Activated T-helper 2 cell treated with anti-CD3 and anti-CD28 coated beads, Interferon-gamma antibody, Interleukin-2, Interleukin-4, amounts not matched to agents 10 μg/mL and 5 μg/mL and 100 μg/mL, durations not matched to agents 14 hours and 24 hours and 36 hours (primary cell): ENCODE data around the gene ICAM1. TPM values are rescaled to one million over a fixed set of nuclear protein-coding genes. Genes with fewer than 3 reads are reported as not detected.

ENCODE experiments used
- DNase-seq: peaks from one replicate; pipeline ENCODE4 v3.0.0; 2021; ENCODE audit warnings: low spot score
- H3K27ac Mint-ChIP-seq: one replicate; pipeline ENCODE4 v1.8.0; 2021; ENCODE audit warnings: mixed read lengths
- H3K27me3 Mint-ChIP-seq: one replicate; pipeline ENCODE4 v1.8.0; 2021; ENCODE audit warnings: low read depth, mixed read lengths
- H3K36me3 Mint-ChIP-seq: one replicate; pipeline ENCODE4 v1.8.0; 2021; ENCODE audit warnings: low read depth, mixed read lengths
- H3K4me1 Mint-ChIP-seq: one replicate; pipeline ENCODE4 v1.8.0; 2021; ENCODE audit warnings: low read depth, mixed read lengths
- H3K4me3 Mint-ChIP-seq: one replicate; pipeline ENCODE4 v1.8.0; 2021; ENCODE audit warnings: low read depth, mild to moderate bottlenecking, moderate library complexity, mixed read lengths
- H3K9me3 Mint-ChIP-seq: one replicate; pipeline ENCODE4 v1.8.0; 2021; ENCODE audit warnings: mixed read lengths
- intact Hi-C: fragments of 100-400 bp; cut with micrococcal nuclease; formaldehyde crosslinking; loops from one replicate; pipeline ENCODE4 v1.15.1; 2023
- total RNA-seq: library from RNA; stranded (reverse); gene quantifications from 2 replicates; pipeline ENCODE4 v1.2.3, GENCODE V29; 2022

Gene ICAM1, protein sequence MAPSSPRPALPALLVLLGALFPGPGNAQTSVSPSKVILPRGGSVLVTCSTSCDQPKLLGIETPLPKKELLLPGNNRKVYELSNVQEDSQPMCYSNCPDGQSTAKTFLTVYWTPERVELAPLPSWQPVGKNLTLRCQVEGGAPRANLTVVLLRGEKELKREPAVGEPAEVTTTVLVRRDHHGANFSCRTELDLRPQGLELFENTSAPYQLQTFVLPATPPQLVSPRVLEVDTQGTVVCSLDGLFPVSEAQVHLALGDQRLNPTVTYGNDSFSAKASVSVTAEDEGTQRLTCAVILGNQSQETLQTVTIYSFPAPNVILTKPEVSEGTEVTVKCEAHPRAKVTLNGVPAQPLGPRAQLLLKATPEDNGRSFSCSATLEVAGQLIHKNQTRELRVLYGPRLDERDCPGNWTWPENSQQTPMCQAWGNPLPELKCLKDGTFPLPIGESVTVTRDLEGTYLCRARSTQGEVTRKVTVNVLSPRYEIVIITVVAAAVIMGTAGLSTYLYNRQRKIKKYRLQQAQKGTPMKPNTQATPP
- total RNA-seq: 75.3 and 75.7 TPM in 2 replicates

DNA sequence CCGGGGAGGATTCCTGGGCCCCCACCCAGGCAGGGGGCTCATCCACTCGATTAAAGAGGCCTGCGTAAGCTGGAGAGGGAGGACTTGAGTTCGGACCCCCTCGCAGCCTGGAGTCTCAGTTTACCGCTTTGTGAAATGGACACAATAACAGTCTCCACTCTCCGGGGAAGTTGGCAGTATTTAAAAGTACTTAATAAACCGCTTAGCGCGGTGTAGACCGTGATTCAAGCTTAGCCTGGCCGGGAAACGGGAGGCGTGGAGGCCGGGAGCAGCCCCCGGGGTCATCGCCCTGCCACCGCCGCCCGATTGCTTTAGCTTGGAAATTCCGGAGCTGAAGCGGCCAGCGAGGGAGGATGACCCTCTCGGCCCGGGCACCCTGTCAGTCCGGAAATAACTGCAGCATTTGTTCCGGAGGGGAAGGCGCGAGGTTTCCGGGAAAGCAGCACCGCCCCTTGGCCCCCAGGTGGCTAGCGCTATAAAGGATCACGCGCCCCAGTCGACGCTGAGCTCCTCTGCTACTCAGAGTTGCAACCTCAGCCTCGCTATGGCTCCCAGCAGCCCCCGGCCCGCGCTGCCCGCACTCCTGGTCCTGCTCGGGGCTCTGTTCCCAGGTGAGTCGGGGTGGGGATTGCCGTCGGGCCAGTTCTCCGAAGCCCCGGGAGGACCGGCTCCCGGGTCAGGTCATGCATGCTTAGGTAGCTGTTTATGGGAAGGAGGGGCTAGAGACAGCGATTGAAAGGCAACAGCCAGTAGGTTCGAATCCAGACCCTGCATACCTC lies at the start of gene ICAM1:
ICAM1 (plus strand) TSS at position 505 of the 779 bp plus-strand sequence; CDS start at position 545, 40 bp downstream.
- Mint-ChIP-seq H3K36me3 (peaks cover 33% of the 10 kb centered on the region), H3K4me1 (peaks cover 20% of the 10 kb centered on the region), H3K27ac (peak within 1 kb of the TSS; percentile 94), H3K9me3 (no peaks in the 10 kb centered on the region), H3K27me3 (no peaks in the 10 kb centered on the region), H3K4me3 (peak within 1 kb of the TSS; percentile 87)
- intact Hi-C loops: loop anchor here (1.0 to 2.0 kb wide), 5 partner anchors 11 to 118 kb away; partner anchors contain the start of genes ICAM4, RAVER1 and TYK2
- DNase-seq: peak; percentile 75

DNA sequence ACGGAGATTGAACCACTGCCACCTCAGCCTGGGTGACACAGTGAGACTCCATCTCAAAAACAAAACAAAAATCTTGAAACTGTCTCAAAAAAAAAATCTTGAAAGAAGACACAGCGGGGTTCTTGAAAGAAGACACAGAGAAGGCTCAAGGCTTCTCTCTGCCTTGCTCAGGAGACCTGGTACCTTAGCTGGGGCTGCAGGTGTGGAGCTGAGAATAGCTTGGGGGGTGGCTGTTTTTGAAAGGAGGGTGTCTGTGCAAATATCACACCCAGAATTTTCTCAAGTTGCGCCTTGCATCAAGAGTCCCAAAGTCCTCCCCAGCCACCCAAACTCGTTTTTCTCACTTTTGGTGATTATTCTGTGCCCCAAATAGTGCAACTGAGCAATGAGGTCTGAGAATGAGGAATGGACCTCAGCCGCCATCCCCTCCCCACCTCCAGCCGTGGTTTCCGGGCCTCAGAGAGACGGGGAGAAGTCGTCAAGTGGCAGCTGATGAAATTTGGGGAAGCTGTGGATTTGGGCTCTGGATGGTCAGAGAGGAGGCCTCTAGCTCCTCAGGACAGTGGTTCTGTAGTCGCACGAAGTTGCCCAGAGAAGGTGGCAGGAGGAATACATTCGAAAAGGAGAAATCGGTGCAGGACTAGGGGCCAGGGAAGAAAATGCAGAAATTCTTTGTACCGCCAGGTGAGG lies 48.6 kb upstream of the ICAM1 start:
- Mint-ChIP-seq H3K4me1 (peaks cover 2% of the 10 kb centered on the region), H3K36me3 (peaks cover 7% of the 10 kb centered on the region), H3K4me3 (no peak overlapping the region), H3K9me3 (no peaks in the 10 kb centered on the region), H3K27me3 (no peaks in the 10 kb centered on the region), H3K27ac (no peak overlapping the region)
- intact Hi-C loops: no loop called here
- no peak for DNase-seq

DNA sequence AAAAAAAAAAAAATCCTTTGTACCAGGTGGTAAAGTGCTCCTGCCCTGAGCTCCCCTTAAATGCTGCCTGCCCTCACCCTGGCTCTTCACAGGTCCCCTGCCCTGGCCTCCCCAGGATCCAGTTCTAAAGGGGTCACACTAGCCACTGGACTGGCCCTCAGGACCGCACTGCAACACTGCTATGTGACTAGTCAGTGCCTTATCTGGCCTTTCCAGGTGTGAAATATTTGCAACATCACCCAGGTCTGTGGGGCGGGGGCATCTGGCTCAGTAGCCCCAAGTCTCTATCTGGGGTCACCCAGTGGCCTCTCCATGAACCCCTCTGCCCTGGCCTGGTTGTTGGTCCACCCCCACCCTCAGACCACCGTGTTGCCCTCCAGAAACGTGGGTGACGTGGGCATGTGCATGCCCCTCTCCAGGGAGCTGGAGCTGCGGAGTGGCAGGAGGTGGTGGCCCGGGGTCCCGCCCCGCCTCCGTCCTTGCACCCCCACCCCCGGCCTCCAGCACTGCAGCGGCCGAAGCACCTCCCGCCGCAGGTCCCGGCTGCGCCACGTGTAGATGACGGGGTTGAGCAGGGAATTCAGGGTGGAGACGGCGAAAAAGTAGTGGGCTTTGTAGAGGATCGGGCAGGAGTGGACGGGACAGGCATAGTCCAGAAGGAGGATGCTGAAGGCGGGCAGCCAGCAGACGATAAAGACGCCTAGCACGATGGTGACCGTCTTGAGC lies 47.3 kb upstream of the ICAM1 start:
- H3K27me3 Mint-ChIP-seq: no peaks in the 10 kb centered on the region
- peaks cover 2% of the 10 kb centered on the region for H3K4me1 Mint-ChIP-seq
- DNase-seq: no peak
- no peak overlapping the region for H3K4me3 Mint-ChIP-seq
- intact Hi-C loops: no loop called here
- no peaks in the 10 kb centered on the region for H3K9me3 Mint-ChIP-seq
- H3K27ac Mint-ChIP-seq: no peak overlapping the region
- H3K36me3 Mint-ChIP-seq: peaks cover 7% of the 10 kb centered on the region

DNA sequence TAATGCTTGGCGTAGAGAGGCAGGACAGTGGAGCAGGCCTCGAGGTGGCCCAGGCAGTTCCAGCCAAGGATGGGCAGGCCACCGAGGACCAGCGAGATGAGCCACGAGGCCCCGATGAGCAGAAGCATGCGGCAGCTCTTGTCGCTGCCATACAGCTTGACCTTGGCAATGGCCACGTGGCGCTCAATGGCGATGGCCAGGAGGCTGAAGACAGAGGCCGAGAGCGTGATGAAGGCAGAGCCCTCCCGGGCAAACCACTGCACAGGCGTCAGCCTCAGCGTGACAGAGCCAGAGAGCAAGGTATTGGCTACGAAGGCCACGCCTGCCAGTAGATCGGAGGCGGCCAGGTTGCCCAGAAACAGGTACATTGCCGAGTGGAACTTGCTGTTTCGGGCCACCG lies 46.6 kb upstream of the ICAM1 start:
- H3K4me3 Mint-ChIP-seq: no peak overlapping the region
- no peaks in the 10 kb centered on the region for H3K9me3 Mint-ChIP-seq
- H3K36me3 Mint-ChIP-seq: peaks cover 7% of the 10 kb centered on the region
- DNase-seq: no peak
- H3K27me3 Mint-ChIP-seq: no peaks in the 10 kb centered on the region
- peaks cover 2% of the 10 kb centered on the region for H3K4me1 Mint-ChIP-seq
- intact Hi-C loops: no loop called here
- H3K27ac Mint-ChIP-seq: no peak overlapping the region

DNA sequence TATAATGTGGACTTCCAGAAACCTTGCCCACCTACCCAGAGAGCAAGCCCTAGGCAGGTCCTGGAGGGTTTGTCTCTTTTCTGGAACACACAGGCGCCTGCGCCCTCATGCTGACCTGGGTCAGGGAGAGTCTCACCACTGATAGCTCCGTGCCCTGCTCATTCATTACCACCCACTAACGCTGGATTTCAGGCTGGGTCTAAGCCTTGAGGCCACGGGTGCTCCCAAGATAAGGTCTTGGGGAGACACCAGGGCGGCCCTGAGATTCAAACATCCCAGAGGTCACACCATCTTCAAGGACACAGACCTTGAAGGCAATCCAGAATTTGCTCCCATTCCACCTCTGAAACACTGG lies 44.9 kb upstream of the ICAM1 start:
- peaks cover 7% of the 10 kb centered on the region for H3K36me3 Mint-ChIP-seq
- intact Hi-C loops: no loop called here
- H3K9me3 Mint-ChIP-seq: no peaks in the 10 kb centered on the region
- no peak overlapping the region for H3K27ac Mint-ChIP-seq
- H3K4me3 Mint-ChIP-seq: no peak overlapping the region
- H3K27me3 Mint-ChIP-seq: no peaks in the 10 kb centered on the region
- DNase-seq: no peak
- H3K4me1 Mint-ChIP-seq: peaks cover 7% of the 10 kb centered on the region

DNA sequence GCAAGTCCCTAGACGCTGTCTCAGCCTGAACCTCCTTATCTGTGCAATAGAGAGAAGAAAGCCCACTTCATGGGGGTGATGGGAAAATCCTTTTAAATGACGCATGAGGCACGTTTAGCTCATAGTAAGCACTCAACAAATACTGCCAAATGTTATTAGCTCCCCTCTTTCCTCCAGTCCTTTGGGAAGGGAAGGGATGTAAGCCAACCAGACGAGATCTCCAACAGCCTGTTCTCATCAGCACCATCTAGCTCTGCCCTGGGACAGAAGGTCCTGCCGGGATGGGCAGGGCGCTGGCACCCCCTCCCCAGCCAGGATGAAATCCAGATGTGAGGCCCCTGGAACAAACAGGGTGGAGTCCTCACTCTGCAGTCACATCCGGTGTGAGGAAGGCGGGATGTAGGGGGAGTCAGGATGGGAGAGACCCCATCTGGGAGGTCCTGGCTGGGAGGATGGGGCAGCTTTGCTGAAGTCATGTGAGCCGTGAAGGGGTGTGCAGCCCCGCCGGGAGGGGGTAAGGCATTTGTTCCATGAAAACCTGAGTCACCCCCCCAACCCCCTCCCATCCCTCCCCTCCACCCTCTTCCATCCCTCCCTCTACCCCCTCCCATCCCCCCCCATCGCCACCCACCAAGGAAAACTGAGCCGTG lies 44.4 kb upstream of the ICAM1 start:
- H3K27ac Mint-ChIP-seq: no peak overlapping the region
- H3K4me3 Mint-ChIP-seq: no peak overlapping the region
- intact Hi-C loops: no loop called here
- no peaks in the 10 kb centered on the region for H3K27me3 Mint-ChIP-seq
- H3K9me3 Mint-ChIP-seq: no peaks in the 10 kb centered on the region
- DNase-seq: no peak
- H3K36me3 Mint-ChIP-seq: peaks cover 7% of the 10 kb centered on the region
- H3K4me1 Mint-ChIP-seq: peaks cover 7% of the 10 kb centered on the region

DNA sequence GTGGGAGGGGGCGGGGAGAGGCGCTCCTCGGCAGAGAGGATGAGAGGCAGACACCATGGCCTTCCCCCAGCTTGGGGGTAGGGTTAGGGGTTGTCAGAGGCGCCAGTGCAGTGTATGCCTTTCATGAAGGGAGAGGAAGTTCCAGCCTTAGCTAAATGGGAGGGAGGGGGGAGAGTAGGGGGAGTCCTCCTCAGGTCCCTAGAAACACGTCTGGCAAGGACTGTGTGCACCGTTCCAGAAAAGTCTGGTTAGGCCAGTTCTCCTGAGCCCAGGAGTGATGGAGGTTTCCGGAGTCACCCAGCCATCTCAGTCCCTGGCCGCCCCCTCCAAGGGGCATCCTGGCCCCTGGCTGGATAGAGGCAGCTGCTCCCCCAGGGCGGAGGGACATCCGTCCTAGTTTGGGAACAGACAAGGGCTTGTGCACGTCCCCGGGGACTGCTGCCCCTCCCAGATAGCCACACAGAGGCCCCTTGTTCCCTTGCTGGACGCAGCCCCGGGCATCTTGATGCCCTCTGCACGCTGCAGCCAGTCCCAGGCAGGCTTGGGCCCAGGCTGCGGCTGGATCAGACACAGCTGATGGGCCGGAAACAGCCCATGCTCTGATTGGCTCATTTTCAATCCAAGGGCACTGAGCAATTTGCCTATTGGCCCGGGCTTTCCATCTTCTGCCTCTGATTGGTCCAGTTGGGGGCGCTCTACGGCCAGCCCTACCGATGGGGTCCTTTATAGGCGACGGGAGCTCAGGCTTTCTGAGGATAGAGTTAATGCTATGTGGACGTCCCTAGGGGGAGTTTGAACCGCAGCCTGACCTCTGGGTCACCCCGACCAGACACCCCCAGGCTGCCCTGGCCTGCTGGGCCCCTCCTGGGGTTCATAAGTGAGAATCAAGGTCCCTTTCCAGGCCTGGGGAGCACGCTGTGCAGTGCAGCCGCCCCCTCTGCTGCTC lies 43.6 kb upstream of the ICAM1 start:
- intact Hi-C loops: no loop called here
- peaks cover 7% of the 10 kb centered on the region for H3K36me3 Mint-ChIP-seq
- peaks cover 8% of the 10 kb centered on the region for H3K4me1 Mint-ChIP-seq
- no peak for DNase-seq
- H3K9me3 Mint-ChIP-seq: no peaks in the 10 kb centered on the region
- H3K4me3 Mint-ChIP-seq: no peak overlapping the region
- H3K27me3 Mint-ChIP-seq: no peaks in the 10 kb centered on the region
- no peak overlapping the region for H3K27ac Mint-ChIP-seq

DNA sequence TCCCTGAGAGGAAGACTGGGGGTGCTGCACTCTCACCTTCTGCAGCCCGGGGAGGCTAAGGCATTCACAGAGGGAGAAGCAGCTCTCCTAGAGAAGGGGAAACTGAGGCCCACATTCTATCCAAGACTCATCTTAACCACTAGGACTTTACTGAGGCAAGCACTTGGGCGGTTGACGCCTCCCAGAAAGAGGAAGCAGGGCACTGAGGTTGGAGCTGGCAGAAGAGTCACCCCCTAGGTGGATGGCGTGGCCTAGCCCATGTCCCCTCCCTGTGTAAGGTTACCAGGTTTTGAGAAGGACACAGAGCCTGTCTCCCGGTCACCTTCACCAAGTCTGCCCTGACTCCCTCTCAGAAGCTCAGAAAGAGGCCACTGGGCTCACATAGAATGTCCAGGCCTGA lies 42.5 kb upstream of the ICAM1 start:
- no peaks in the 10 kb centered on the region for H3K9me3 Mint-ChIP-seq
- intact Hi-C loops: no loop called here

DNA sequence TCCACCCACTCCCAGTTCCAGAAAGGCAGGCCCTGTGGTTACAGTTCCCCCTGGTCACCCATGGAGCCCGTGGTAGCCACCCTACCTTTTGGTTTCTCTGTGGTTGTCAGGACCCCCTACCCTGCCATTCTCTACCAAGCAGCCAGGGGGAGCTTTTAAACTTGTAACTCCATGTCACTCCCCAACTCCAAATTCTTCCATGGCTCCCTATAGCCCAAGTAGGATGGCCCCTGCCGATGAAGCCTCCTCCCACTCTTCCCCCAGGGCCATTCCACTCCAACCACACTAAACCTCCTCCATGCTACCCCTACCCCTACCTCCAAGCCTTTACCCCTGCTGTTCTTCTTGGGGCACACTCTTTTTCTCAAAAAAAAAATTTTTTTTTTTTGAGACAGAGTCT lies 42.0 kb upstream of the ICAM1 start:
- peaks cover 8% of the 10 kb centered on the region for H3K4me1 Mint-ChIP-seq
- peak overlapping the region; percentile 47 for H3K4me3 Mint-ChIP-seq
- no peaks in the 10 kb centered on the region for H3K9me3 Mint-ChIP-seq
- H3K36me3 Mint-ChIP-seq: peaks cover 3% of the 10 kb centered on the region
- H3K27ac Mint-ChIP-seq: peak overlapping the region; percentile 39
- DNase-seq: no peak
- intact Hi-C loops: loop anchor here (1.0 kb wide), 1 partner anchor 21 kb away; no protein-coding TSS in a partner anchor
- H3K27me3 Mint-ChIP-seq: no peaks in the 10 kb centered on the region

More for the DNA sequence above, 42.5 kb upstream of the ICAM1 start:
- H3K27me3 Mint-ChIP-seq: no peaks in the 10 kb centered on the region
- peaks cover 8% of the 10 kb centered on the region for H3K4me1 Mint-ChIP-seq
- DNase-seq: no peak
- no peak overlapping the region for H3K27ac Mint-ChIP-seq
- no peak overlapping the region for H3K4me3 Mint-ChIP-seq
- peaks cover 3% of the 10 kb centered on the region for H3K36me3 Mint-ChIP-seq

DNA sequence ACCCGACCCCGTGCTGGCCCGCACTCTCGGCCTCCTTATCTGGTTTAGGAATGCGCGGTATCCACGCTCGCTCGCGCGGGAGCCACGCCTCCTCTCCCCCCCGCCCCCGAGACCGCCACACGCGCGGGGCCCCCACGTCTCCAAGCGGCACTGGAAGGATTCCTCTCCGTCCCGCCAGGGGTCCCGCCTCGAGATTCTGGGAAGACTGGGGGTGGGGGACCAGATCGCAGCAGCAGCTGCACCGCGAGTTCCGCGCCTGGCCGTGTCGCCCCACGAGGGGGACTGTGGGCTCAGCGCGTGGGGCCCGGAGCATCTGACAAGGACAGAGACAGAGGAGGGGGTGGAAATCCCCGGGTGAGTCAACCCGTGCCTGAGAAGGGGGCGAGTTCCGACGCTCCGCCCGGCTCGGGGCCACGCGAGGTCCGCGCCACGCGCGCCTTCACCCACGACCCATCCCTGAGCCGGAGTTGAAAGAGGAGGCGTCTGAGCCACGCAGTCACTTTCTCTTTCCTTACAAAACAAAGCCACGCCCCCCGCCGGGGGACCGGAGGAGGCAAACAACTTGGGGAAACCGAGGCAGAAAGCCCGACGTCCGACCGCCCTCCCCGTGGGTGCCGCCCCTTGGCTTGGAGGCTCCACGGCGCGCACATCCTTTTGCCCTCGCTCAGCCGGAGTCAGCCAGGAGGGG lies 40.6 kb upstream of the ICAM1 start:
- peak overlapping the region; percentile 83 for H3K4me3 Mint-ChIP-seq
- peak overlapping the region; percentile 61 for H3K27ac Mint-ChIP-seq
- H3K27me3 Mint-ChIP-seq: no peaks in the 10 kb centered on the region
- H3K9me3 Mint-ChIP-seq: no peaks in the 10 kb centered on the region
- H3K36me3 Mint-ChIP-seq: no peaks in the 10 kb centered on the region
- intact Hi-C loops: loop anchor here (2.0 kb wide), 1 partner anchor 36 kb away; the partner anchor contains the start of gene DNMT1
- H3K4me1 Mint-ChIP-seq: peaks cover 13% of the 10 kb centered on the region
- DNase-seq: peak; percentile 31
